Stomach (tissue), 9 donors: ENCODE measurements around the gene KIF6. TPM values are rescaled to one million over a fixed set of nuclear protein-coding genes. Genes with fewer than 3 reads are reported as not detected.
"Not testable (repeated sequence)": the region's sequence is repeated elsewhere in the genome, so short reads cannot be mapped to it uniquely, and the experiment has no call there.

Experiments
- DNase-seq, 2 donors: peaks; one replicate each; pipeline versions ENCODE4 v3.0.0 to v3.0.0-alpha.2; 2013 to 2019
- H3K27ac ChIP-seq, 5 donors: fragments of 200-600 bp in 4 of 5; sonication (generic) in 4 of 5; one replicate each; pipeline ENCODE4 v1.5.1; 2013 to 2019; ENCODE audit warnings: mild to moderate bottlenecking in 1 of 5, moderate library complexity in 1 of 5
- H3K27me3 ChIP-seq, 3 donors: fragments of 200-600 bp; sonication (generic); one replicate each; pipeline ENCODE4 v1.5.1; 2017 to 2019; ENCODE audit warnings: mixed run types in 1 of 3
- H3K36me3 ChIP-seq, 4 donors: fragments of 200-600 bp; sonication (generic); 1 replicate in 3 of 4; 2 replicates in 1 of 4; pipeline ENCODE4 v1.5.1; 2016 to 2019
- H3K4me1 ChIP-seq, 4 donors: fragments of 200-600 bp; sonication (generic); one replicate each; pipeline ENCODE4 v1.5.1; 2016 to 2019
- H3K4me3 ChIP-seq, 4 donors: fragments of 200-600 bp; sonication (generic) in 3 of 4; one replicate each; pipeline ENCODE4 v1.5.1; 2016 to 2019; ENCODE audit warnings: mild to moderate bottlenecking in 1 of 4
- H3K9me3 ChIP-seq, 4 donors: fragments of 200-600 bp; sonication (generic); one replicate each; pipeline ENCODE4 v1.5.1; 2016 to 2019
- EP300 ChIP-seq: sonication (generic); formaldehyde crosslinking; IDR thresholded peaks from one replicate; pipeline ENCODE4 v1.6.1; 2017; ENCODE audit warnings: antibody characterized with exemption
- POLR2A ChIP-seq, 4 donors: fragments of 450-650 bp; IDR thresholded peaks; one replicate each; pipeline ENCODE4 v1.6.1; 2016; ENCODE audit warnings: antibody characterized with exemption in 4 of 4, control low read depth in 2 of 4, mild to moderate bottlenecking in 1 of 4, moderate library complexity in 1 of 4
- POLR2AphosphoS5 ChIP-seq, 3 donors: sonication (generic); formaldehyde crosslinking; IDR thresholded peaks; one replicate each; pipeline ENCODE4 v1.6.1; 2016; ENCODE audit warnings: antibody characterized with exemption in 3 of 3
- WGBS, 5 donors: extraction: QIAGEN DNeasy Blood & Tissue Kit in 3 of 5; methylation state at CpG; one replicate each; pipeline versions ENCODE4 v1.1.5 to v1.1.7; 2013 to 2018; 5-methylcytosine and 5-hydroxymethylcytosine counted together
- intact Hi-C: fragments of 100-400 bp; cut with DNase I; formaldehyde crosslinking; loops from one replicate; pipeline ENCODE4 v1.15.1; 2023; ENCODE audit warnings: low total_unique reads
- polyA plus RNA-seq, 3 donors: library from polyadenylated mRNA; stranded (reverse); fragments of 200-250 nt; gene quantifications; one replicate each; pipeline ENCODE4 v1.2.3, GENCODE V29; 2013
- total RNA-seq, 5 donors: library from RNA; depleted of rRNA; stranded (reverse); fragments of >200 nt; gene quantifications; one replicate each; pipeline versions ENCODE4 v1.1.0 to v1.2.3, GENCODE V29; 2014 to 2016
- TF ChIP-seq, protein P1 (sequence below), 7 experiments: fragments of 450-650 bp in 4 of 7; fragments of 200-600 bp in 3 of 7; sonication (generic) in 3 of 7; IDR thresholded peaks; one replicate each; pipeline ENCODE4 v1.5.1; 2016 to 2019; ENCODE audit warnings: antibody characterized with exemption in 7 of 7, control low read depth in 2 of 7, mild to moderate bottlenecking in 1 of 7
- donor health status: healthy with polysubstance abuse.
- donor health status: Bipolar disorder and iron deficiency.
- donor health status: healthy.

KIF6 gene
- total and polyA plus RNA-seq, 8 donors, result 0.25 to 9.8 (median 0.37) TPM; not detected in 3

DNA sequence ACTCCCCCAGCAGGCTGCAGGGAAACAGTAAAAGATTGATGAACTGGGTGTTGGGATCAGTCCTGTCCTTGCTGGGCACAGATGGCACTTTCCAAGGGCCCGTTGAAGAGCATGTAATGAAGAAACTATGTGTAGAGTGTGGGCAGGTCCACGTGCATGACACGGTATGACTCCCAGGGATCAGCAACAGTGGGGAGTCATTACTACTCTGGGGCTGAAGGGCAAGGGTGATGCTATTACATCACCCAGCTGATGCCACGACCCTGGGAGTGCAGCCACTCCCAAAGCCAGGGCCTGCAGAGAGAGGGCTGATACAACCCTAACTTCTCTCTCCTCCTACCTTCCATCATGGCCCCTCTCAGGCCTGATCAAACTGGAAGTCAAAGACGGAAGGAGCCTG, 431.1 kb downstream of the KIF6 start:
- H3K4me1 ChIP-seq, result peaks cover 0 to 15% (median 5%) of the 10 kb centered on the region in 4 donors
- 62 to 74% (median 64%) methylated on average over 4 to 5 of the region's 5 CpGs for WGBS, 5 donors
- TF ChIP-seq, protein P1, sequence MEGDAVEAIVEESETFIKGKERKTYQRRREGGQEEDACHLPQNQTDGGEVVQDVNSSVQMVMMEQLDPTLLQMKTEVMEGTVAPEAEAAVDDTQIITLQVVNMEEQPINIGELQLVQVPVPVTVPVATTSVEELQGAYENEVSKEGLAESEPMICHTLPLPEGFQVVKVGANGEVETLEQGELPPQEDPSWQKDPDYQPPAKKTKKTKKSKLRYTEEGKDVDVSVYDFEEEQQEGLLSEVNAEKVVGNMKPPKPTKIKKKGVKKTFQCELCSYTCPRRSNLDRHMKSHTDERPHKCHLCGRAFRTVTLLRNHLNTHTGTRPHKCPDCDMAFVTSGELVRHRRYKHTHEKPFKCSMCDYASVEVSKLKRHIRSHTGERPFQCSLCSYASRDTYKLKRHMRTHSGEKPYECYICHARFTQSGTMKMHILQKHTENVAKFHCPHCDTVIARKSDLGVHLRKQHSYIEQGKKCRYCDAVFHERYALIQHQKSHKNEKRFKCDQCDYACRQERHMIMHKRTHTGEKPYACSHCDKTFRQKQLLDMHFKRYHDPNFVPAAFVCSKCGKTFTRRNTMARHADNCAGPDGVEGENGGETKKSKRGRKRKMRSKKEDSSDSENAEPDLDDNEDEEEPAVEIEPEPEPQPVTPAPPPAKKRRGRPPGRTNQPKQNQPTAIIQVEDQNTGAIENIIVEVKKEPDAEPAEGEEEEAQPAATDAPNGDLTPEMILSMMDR (IDR thresholded peaks at IDR 0.05), result no peak
- no peak for TF ChIP-seq POLR2A (IDR thresholded peaks at IDR 0.05)
- no peak for TF ChIP-seq EP300
- no peaks in the 10 kb centered on the region for H3K36me3 ChIP-seq
- H3K27me3 ChIP-seq, result peaks cover 0 to 8% (median 0%) of the 10 kb centered on the region in 3 donors
- no peak for DNase-seq
- no peaks in the 10 kb centered on the region for H3K9me3 ChIP-seq
- no peak overlapping the region for H3K27ac ChIP-seq
- H3K4me3 ChIP-seq, result no peak overlapping the region
- intact Hi-C loops, result no loop called here

GRCh38 chr6:39292637-39293036, 432.6 kb downstream of the KIF6 start:
- Histone ChIP-seq H3K27ac (no peak overlapping the region), H3K36me3 (no peaks in the 10 kb centered on the region), H3K4me1 (peaks cover 0 to 8% (median 0%) of the 10 kb centered on the region in 4 donors), H3K9me3 (no peaks in the 10 kb centered on the region), H3K27me3 (peaks cover 0 to 4% (median 0%) of the 10 kb centered on the region in 3 donors), H3K4me3 (no peak overlapping the region)
- WGBS, 5 donors, result 91 to 97% (median 94%) methylated on average over 6 of the region's 6 CpGs
- DNase-seq, result no peak
- no peak for TF ChIP-seq POLR2A (IDR thresholded peaks at IDR 0.05)
- no peak for TF ChIP-seq EP300
- TF ChIP-seq, protein P1 (IDR thresholded peaks at IDR 0.05), result no peak
- no peak for TF ChIP-seq POLR2AphosphoS5 (IDR thresholded peaks at IDR 0.05)
- intact Hi-C loops, result no loop called here

DNA sequence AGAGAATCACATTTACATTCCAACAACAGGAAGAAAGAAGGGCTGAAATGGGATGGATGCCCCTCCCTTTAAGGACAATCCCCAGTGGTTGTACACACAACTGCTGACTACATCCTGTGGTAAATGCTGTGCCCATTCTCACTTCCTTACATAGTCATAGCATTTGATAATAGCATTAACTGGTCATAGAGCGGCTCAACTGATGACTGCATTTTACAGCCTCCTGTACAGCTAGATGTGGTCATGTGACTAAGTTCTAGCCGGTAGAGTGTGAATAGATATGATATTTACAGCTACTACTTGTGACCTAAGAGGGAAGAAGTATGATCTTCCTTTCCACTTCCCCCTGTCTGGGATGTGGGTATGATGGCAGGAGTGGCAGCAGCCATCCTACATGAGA, 435.7 kb downstream of the KIF6 start:
- intact Hi-C loops, result no loop called here
- no peaks in the 10 kb centered on the region for H3K4me1 ChIP-seq
- TF ChIP-seq EP300, result no peak
- no peak for TF ChIP-seq POLR2A (IDR thresholded peaks at IDR 0.05)
- no peak for TF ChIP-seq POLR2AphosphoS5 (IDR thresholded peaks at IDR 0.05)
- TF ChIP-seq, protein P1 (IDR thresholded peaks at IDR 0.05), result no peak
- H3K9me3 ChIP-seq, result no peaks in the 10 kb centered on the region
- 73 to 89% (median 78%) methylated on average over 2 of the region's 2 CpGs for WGBS, 5 donors
- H3K27ac ChIP-seq, result no peak overlapping the region
- H3K4me3 ChIP-seq, result no peak overlapping the region
- DNase-seq, result no peak
- no peaks in the 10 kb centered on the region for H3K27me3 ChIP-seq
- no peaks in the 10 kb centered on the region for H3K36me3 ChIP-seq

DNA sequence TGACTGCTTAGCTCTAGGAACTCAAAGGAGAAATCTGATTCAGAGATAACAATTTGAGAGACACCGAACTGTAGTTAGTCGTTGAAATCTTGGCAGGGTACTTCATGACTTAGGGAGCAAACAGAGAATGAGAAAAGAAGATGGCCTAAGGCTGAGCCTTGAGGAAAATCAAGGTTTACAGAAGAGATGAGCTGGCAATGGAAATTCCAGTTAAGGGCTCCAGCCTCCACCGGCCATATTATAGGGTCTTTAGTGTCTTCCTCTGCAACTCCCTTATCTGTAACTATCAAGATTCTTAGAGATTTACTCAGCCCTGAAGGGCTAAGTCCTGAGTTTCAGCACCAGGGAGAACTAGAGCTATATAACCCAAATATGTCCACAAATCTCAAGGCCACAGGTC, 437.6 kb downstream of the KIF6 start:
- H3K9me3 ChIP-seq, result no peaks in the 10 kb centered on the region
- H3K36me3 ChIP-seq, result no peaks in the 10 kb centered on the region
- H3K27ac ChIP-seq, result no peak overlapping the region
- no peaks in the 10 kb centered on the region for H3K27me3 ChIP-seq
- WGBS, 5 donors, result 90 to 97% (median 91%) methylated on average over 3 of the region's 3 CpGs
- intact Hi-C loops, result no loop called here
- no peak for DNase-seq
- H3K4me3 ChIP-seq, result no peak overlapping the region
- TF ChIP-seq POLR2AphosphoS5 (IDR thresholded peaks at IDR 0.05) (no peak), POLR2A (IDR thresholded peaks at IDR 0.05) (no peak), EP300 (no peak)
- TF ChIP-seq, protein P1 (IDR thresholded peaks at IDR 0.05), result no peak
- H3K4me1 ChIP-seq, result no peaks in the 10 kb centered on the region

DNA sequence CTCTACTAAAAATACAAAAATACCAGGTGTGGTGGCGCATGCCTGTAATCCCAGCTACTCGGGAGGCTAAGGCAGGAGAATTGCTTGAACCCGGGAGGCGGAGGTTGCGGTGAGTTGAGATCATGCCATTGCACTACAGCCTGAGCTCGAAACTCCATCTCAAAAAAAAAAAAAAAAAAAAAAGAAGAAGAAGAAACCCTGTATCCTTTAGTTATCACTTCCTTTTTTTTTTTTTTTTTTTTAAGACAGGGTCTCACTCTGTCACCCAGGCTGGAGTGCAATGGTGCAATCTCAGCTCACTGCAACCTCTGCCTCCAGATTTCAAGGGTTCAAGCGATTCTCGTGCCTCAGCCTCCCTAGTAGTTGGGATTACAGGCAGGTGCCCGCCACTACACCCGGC, 438.6 kb downstream of the KIF6 start:
- H3K4me1 ChIP-seq, H3K27ac ChIP-seq, H3K27me3 ChIP-seq, H3K9me3 ChIP-seq, intact Hi-C loops, DNase-seq, H3K36me3 ChIP-seq, H3K4me3 ChIP-seq: not testable (repeated sequence)
- 67 to 91% (median 85%) methylated on average over 8 to 10 of the region's 10 CpGs for WGBS, 5 donors
